IMR-90 (cell line): ENCODE results near the gene INPP5A. TPM values are rescaled to one million over a fixed set of nuclear protein-coding genes. Genes with fewer than 3 reads are reported as not detected.

ENCODE experiments used
- ATAC-seq: fragments of 200-7000 bp; cut with Tn5 transposase; 2 replicates; pipeline ENCODE4 v1.9.1; 2020; ENCODE audit warnings: low read depth, mild to moderate bottlenecking, moderate library complexity
- BruUV-seq: library from RNA; stranded (reverse); fragments of 400-500 nt; replicated peaks from 2 replicates; lab custom pipeline; 2021; lab: Mats Ljungman, UMichigan
- CTCF ChIA-PET: fragments of 300-600 bp; formaldehyde crosslinking; extraction: SDS; loops from one replicate; lab custom pipeline; 2021; ENCODE audit warnings: antibody characterized with exemption; lab: Yijun Ruan, JAX
- POLR2A ChIA-PET: fragments of 300-600 bp; sonication (Branson Sonifier 250); formaldehyde crosslinking; loops from one replicate; lab custom pipeline; 2022; ENCODE audit warnings: antibody characterized with exemption; ENCODE audit not compliant: unreplicated experiment; lab: Charles Lee
- DNase-seq: peaks from one replicate; pipeline ENCODE4 v3.0.0; 2013
- H2AFZ ChIP-seq: replicated peaks from 2 replicates; pipeline ENCODE3; 2013; ENCODE audit warnings: low read length, mild to moderate bottlenecking; ENCODE audit not compliant: poor library complexity
- H2AK5ac ChIP-seq: 2 replicates; pipeline ENCODE4 v1.6.1; 2013; ENCODE audit warnings: low read depth, low read length, inconsistent platforms
- H2AK9ac ChIP-seq: replicated peaks from 2 replicates; pipeline ENCODE3; 2013; ENCODE audit warnings: mild to moderate bottlenecking, low read depth, low read length, moderate library complexity; ENCODE audit not compliant: poor library complexity
- H2BK120ac ChIP-seq: 2 replicates; pipeline ENCODE4 v1.6.1; 2013; ENCODE audit warnings: low read depth, low read length, inconsistent platforms
- H2BK15ac ChIP-seq: 3 replicates; pipeline ENCODE4 v1.6.1; 2013; ENCODE audit warnings: low read depth, low read length, inconsistent platforms
- H2BK20ac ChIP-seq: 2 replicates; pipeline ENCODE4 v1.6.1; 2013; ENCODE audit warnings: low read depth, mild to moderate bottlenecking, inconsistent platforms, low read length, moderate library complexity
- H2BK5ac ChIP-seq: 2 replicates; pipeline ENCODE4 v1.6.1; 2013; ENCODE audit warnings: mild to moderate bottlenecking, low read depth, low read length, inconsistent platforms; ENCODE audit not compliant: poor library complexity, severe bottlenecking
- H3K14ac ChIP-seq: replicated peaks from 2 replicates; pipeline ENCODE4 v1.6.1; 2013; ENCODE audit warnings: low read depth, low read length, inconsistent platforms
- H3K18ac ChIP-seq: 2 replicates; pipeline ENCODE4 v1.6.1; 2013; ENCODE audit warnings: low read depth, low read length, control low read depth
- H3K23ac ChIP-seq: 2 replicates; pipeline ENCODE4 v1.6.1; 2013; ENCODE audit warnings: low read depth, low read length, inconsistent platforms
- H3K27ac ChIP-seq: 2 replicates; pipeline ENCODE4 v1.5.1; 2013; ENCODE audit warnings: mild to moderate bottlenecking, control low read depth, low read length; ENCODE audit not compliant: insufficient read depth
- H3K27me3 ChIP-seq: 2 replicates; pipeline ENCODE4 v1.6.1; 2013; ENCODE audit warnings: low read length; ENCODE audit not compliant: control insufficient read depth, insufficient read depth
- H3K36me3 ChIP-seq: 2 replicates; pipeline ENCODE4 v1.6.1; 2013; ENCODE audit warnings: low read length, mixed read lengths; ENCODE audit not compliant: control insufficient read depth, insufficient read depth
- H3K4ac ChIP-seq: 2 replicates; pipeline ENCODE4 v1.6.1; 2013; ENCODE audit warnings: low read depth, low read length, inconsistent platforms
- H3K4me1 ChIP-seq: 2 replicates; pipeline ENCODE4 v1.6.1; 2013; ENCODE audit warnings: low read length, mixed read lengths; ENCODE audit not compliant: control insufficient read depth, insufficient read depth
- H3K4me2 ChIP-seq: 2 replicates; pipeline ENCODE4 v1.6.1; 2013; ENCODE audit warnings: low read depth, mild to moderate bottlenecking, control low read depth, low read length, moderate library complexity
- H3K4me3 ChIP-seq: 2 replicates; pipeline ENCODE4 v1.5.1; 2013; ENCODE audit warnings: low read depth, mild to moderate bottlenecking, control low read depth, low read length, moderate library complexity; ENCODE audit not compliant: insufficient read depth
- H3K56ac ChIP-seq: 2 replicates; pipeline ENCODE4 v1.6.1; 2013; ENCODE audit warnings: low read length, inconsistent platforms; ENCODE audit not compliant: insufficient read depth; ENCODE audit errors: extremely low read depth
- H3K79me1 ChIP-seq, 2 experiments: 2 replicates each; pipeline ENCODE4 v1.6.1; 2013; ENCODE audit warnings: low read length in 2 of 2, inconsistent platforms in 1 of 2, low read depth in 1 of 2
- H3K9ac ChIP-seq: 2 replicates; pipeline ENCODE4 v1.6.1; 2013; ENCODE audit warnings: low read depth, low read length, control low read depth
- H3K9me1 ChIP-seq: 2 replicates; pipeline ENCODE4 v1.6.1; 2013; ENCODE audit warnings: low read length, inconsistent platforms; ENCODE audit not compliant: insufficient read depth
- H3K9me3 ChIP-seq: 2 replicates; pipeline ENCODE4 v1.6.1; 2013; ENCODE audit warnings: low read length; ENCODE audit not compliant: control insufficient read depth, insufficient read depth
- H4K20me1 ChIP-seq: 2 replicates; pipeline ENCODE4 v1.6.1; 2013; ENCODE audit warnings: low read length, inconsistent platforms; ENCODE audit not compliant: insufficient read depth
- H4K5ac ChIP-seq: 2 replicates; pipeline ENCODE4 v1.6.1; 2013; ENCODE audit warnings: mild to moderate bottlenecking, low read depth, low read length, control low read depth
- H4K8ac ChIP-seq, 2 experiments: 2 replicates each; pipeline ENCODE4 v1.6.1; 2013; ENCODE audit warnings: low read depth in 2 of 2, low read length in 2 of 2, control low read depth in 1 of 2, inconsistent platforms in 1 of 2
- H4K91ac ChIP-seq: 2 replicates; pipeline ENCODE4 v1.6.1; 2013; ENCODE audit warnings: low read depth, low read length, inconsistent platforms; ENCODE audit not compliant: insufficient read depth
- CEBPB ChIP-seq: IDR thresholded peaks from 2 replicates; pipeline ENCODE4 v1.6.1; 2012; ENCODE audit warnings: low read depth, low read length, improper control_type of control experiment
- FOS ChIP-seq: fragments of 150-350 bp; IDR thresholded peaks from 2 replicates; pipeline ENCODE4 v1.6.1; 2016; ENCODE audit warnings: low read depth, low read length
- WGBS, 2 experiments: methylation state at CpG; one replicate each; pipeline versions ENCODE4 v1.1.5 to v1.1.7; 2013; ENCODE audit warnings: missing lambda C conversion rate in 2 of 2; ENCODE audit not compliant: insufficient read length in 1 of 2; ENCODE audit errors: extremely low coverage in 2 of 2; 5-methylcytosine and 5-hydroxymethylcytosine counted together
- dilution Hi-C: fragments of 300-500 bp; cut with HindIII; formaldehyde crosslinking; loops from one replicate; pipeline ENCODE4 v1.14.3; 2018; ENCODE audit warnings: low sequenced_read_pairs; ENCODE audit not compliant: unreplicated experiment
- in situ Hi-C: fragments of 300-500 bp; cut with MboI; formaldehyde crosslinking; loops from 3 replicates; pipeline ENCODE4 v1.14.3; 2019; ENCODE audit warnings: low sequenced_read_pairs, inconsistent platforms, mixed read lengths
- intact Hi-C: fragments of 100-400 bp; cut with micrococcal nuclease; formaldehyde crosslinking; loops from 2 replicates; pipeline ENCODE4 v1.10.0; 2022
- polyA plus RNA-seq, 3 experiments: library from polyadenylated mRNA; depleted of rRNA; stranded (reverse); fragments of >200 nt; gene quantifications; 2 replicates each; pipeline ENCODE4 v1.2.3, GENCODE V29; 2012; ENCODE audit warnings: low replicate concordance in 1 of 3
- total RNA-seq: library from RNA; depleted of rRNA; stranded (reverse); fragments of >200 nt; gene quantifications from 2 replicates; pipeline ENCODE4 v1.2.3, GENCODE V29; 2012

Gene INPP5A
- total and polyA plus RNA-seq, 2 of the 4 experiments (the other 2 are of a cell fraction) = 21.4 to 36.7 TPM

DNA sequence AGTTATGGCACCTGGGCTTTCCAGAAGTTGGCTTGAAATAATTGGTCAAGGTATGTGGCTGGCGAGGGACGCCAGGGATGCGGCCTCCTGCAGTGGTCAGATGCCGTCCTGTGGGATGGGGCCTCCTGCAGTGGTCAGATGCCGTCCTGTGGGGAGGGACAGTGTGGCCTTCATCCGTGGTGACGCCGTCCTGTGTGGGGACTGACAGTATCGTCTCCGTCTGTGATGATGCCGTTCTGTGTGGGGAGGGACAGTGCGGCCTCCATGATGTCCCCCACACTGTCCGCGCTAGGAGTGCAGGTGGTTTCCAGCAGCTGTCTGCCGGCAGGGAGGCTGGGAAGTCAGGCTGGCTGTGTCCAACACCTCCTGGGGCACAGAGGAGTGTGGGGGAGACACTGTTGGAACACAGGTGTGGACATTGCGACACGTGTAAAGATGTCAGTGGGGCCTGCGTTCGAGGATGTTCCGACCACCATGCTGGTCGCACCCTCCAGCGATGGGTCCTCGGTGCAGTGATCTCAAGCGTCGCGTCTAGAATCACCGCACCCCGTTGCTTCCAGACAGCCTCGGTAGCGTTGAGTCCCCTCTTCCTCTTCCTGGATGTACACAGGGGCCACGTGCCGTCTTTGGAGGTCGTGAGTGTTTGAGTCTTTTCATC, 52.6 kb downstream of the INPP5A start:
- Histone ChIP-seq H3K56ac (no peak overlapping the region), H3K18ac (no peak overlapping the region), H4K8ac (no peak overlapping the region), H4K5ac (no peak overlapping the region), H3K4me3 (no peak overlapping the region), H3K14ac (no peak overlapping the region), H2BK20ac (no peak overlapping the region), H3K4me2 (no peak overlapping the region), H3K23ac (no peak overlapping the region), H3K79me1 (peaks cover 33 to 81% of the 10 kb centered on the region in 2 experiments), H3K4me1 (peaks cover 10% of the 10 kb centered on the region), H3K27ac (no peak overlapping the region), H2BK5ac (no peak overlapping the region), H3K4ac (no peak overlapping the region), H3K27me3 (peaks cover 6% of the 10 kb centered on the region; the same call in 1 of the 2 replicates), H3K9me1 (peaks cover 30% of the 10 kb centered on the region), H4K91ac (no peak overlapping the region), H4K20me1 (peaks cover 96% of the 10 kb centered on the region), H3K9ac (no peak overlapping the region), H2BK15ac (no peak overlapping the region), H2AFZ (no peak overlapping the region), H2BK120ac (no peak overlapping the region), H2AK5ac (peak overlapping the region; percentile 51; the same call in 1 of the 2 replicates), H3K9me3 (no peaks in the 10 kb centered on the region; the same call in 1 of the 2 replicates), H2AK9ac (peak overlapping the region; percentile 29), H3K36me3 (no peaks in the 10 kb centered on the region)
- BruUV-seq = no TSS peak
- TF ChIP-seq CEBPB (peak; percentile 61), FOS (no peak)
- ChIA-PET CTCF (no interaction called here), POLR2A (no interaction called here)
- WGBS, 2 experiments = 95% methylated on average over 22 of the region's 33 CpGs; no CpG with 5 or more reads in 1 of the 2 experiments
- ATAC-seq (no peak), DNase-seq (no peak)
- intact Hi-C loops = no loop called here
- in situ Hi-C loops = no loop called here
- dilution Hi-C loops = no loop called here
